RKO (cell line): ENCODE data around the gene HOXA9.

Experiments used
- DNase-seq: peaks from one replicate; pipeline ENCODE4 v3.0.0-alpha.2; 2016; ENCODE audit warnings: low spot score

Gene HOXA9

DNA sequence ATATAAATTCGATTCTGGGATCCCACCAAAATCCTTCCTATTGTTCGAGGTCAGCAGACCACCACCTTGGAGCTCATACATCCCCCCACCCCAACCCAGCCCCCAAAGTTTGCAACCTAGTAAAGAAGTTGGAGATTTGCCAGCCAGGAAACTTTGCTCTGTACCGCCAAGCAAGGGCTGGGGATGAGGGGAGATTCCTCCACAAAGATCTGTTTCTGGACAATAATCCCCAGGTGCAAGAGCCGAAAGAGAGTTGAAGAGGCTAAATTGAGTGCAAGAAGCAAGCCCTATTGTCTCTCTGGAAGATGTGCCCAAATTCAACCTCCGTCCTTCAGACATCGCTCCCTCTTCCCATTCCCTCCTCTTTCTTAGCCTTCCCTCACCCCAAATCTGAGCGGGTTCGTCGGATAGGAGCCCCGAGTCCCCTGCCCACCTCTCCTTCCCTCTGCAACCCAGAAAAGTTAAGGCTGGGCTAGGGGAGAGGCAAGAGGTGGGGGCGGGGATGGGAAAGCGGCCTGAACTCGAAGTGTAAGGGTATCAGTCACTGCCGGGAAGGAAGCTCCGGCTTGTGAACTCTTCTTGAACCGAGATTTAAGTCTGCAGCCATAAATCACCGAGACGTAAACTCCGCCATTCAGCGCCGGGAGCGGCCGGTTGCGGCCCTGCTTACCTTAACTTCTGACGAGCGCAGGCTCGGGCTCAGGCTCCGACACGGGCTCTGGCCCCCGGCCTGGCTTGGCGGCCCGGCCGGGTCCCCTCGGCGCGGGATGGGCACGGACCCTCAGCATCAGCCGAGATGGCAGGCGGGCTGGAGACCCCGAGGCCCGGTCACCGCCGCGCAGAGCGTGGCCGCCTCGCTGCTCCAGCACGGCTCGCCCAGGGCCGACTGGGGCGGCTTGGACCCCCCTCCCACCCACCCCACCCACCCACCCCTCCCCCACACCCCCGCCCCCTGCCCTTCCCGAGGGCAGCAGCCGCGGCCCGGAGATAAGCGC is 52.1 kb downstream of the HOXA9 start:
- DNase-seq = no peak
